Body of pancreas (tissue), 4 donors: ENCODE data around the gene IQCF2. TPM values are rescaled to one million over a fixed set of nuclear protein-coding genes. Genes with fewer than 3 reads are reported as not detected.
"Not testable (repeated sequence)": the region's sequence is repeated elsewhere in the genome, so short reads cannot be mapped to it uniquely, and the experiment has no call there.

ENCODE experiments used
- ATAC-seq: fragments of 150-250 bp; one replicate; pipeline ENCODE4 v1.9.1; 2016
- DNase-seq, 4 donors: peaks; one replicate each; pipeline ENCODE4 v3.0.0-alpha.2; 2019
- H3K27ac ChIP-seq, 4 donors: fragments of 200-600 bp; sonication (generic); 1 replicate in 3 of 4; 2 replicates in 1 of 4; pipeline versions ENCODE4 v1.5.1 to v1.6.1; 2016 to 2019; ENCODE audit warnings: mild to moderate bottlenecking in 1 of 4, mixed read lengths in 1 of 4, moderate library complexity in 1 of 4
- H3K27me3 ChIP-seq, 2 donors: fragments of 200-600 bp; sonication (generic); one replicate each; pipeline ENCODE4 v1.6.0; 2016; ENCODE audit warnings: mild to moderate bottlenecking in 1 of 2
- H3K36me3 ChIP-seq, 2 donors: fragments of 200-600 bp; sonication (generic); replicated peaks in 1 of 2; 2 replicates each; pipeline ENCODE4 v1.5.1; 2016; ENCODE audit warnings: low read depth in 2 of 2; ENCODE audit not compliant: insufficient read depth in 1 of 2
- H3K4me1 ChIP-seq: fragments of 200-600 bp; sonication (generic); one replicate; pipeline ENCODE4 v1.6.0; 2016
- H3K4me3 ChIP-seq, 2 donors: fragments of 200-600 bp; sonication (generic); 1 replicate in 1 of 2; 2 replicates in 1 of 2; pipeline ENCODE4 v1.5.1; 2016 to 2019
- H3K9me3 ChIP-seq, 3 donors: fragments of 200-600 bp; sonication (generic); 1 replicate in 2 of 3; 2 replicates in 1 of 3; pipeline ENCODE4 v1.5.1; 2016
- CTCF ChIP-seq, 7 experiments: fragments of 450-650 bp in 4 of 7; fragments of 200-600 bp in 3 of 7; sonication (generic) in 3 of 7; IDR thresholded peaks; one replicate each; pipeline ENCODE4 v1.5.1; 2016 to 2019; ENCODE audit warnings: antibody characterized with exemption in 7 of 7
- POLR2A ChIP-seq, 3 donors: fragments of 450-650 bp; IDR thresholded peaks; one replicate each; pipeline ENCODE4 v1.6.1; 2016; ENCODE audit warnings: antibody characterized with exemption in 3 of 3, mild to moderate bottlenecking in 2 of 3
- WGBS, 2 donors: methylation state at CpG; one replicate each; pipeline ENCODE4 v1.1.5; 2017; 5-methylcytosine and 5-hydroxymethylcytosine counted together
- intact Hi-C: fragments of 100-400 bp; cut with DNase I; formaldehyde crosslinking; loops from one replicate; pipeline ENCODE4 v1.15.1; 2023
- total RNA-seq, 2 donors: library from RNA; depleted of rRNA; stranded (reverse); fragments of >200 nt; gene quantifications; one replicate each; pipeline ENCODE4 v1.1.0, GENCODE V29; 2016

The IQCF2 gene
- total RNA-seq, 2 donors from 2014 or later = not detected

DNA sequence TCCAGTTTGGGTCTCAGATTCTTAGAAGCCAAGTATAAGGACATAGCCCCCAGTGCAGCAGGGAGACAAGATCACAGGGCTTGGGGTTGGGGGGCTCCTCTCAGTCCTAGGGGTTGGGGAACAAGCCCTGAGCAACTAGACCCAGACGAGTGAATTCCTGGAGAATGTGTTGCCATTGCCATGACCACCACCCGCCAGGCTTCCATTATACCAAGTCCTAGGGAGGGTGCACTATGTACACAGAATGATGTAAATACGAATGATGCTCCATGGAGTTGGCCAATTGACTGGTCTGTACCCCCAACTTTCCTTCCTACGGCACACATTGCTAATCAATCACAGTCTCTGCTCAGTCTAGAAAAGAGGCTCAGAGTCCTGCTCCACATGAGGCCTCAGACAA, 33.0 kb downstream of the IQCF2 start:
- H3K4me1 ChIP-seq = no peaks in the 10 kb centered on the region
- intact Hi-C loops = no loop called here
- H3K27me3 ChIP-seq = no peaks in the 10 kb centered on the region
- no peak overlapping the region for H3K4me3 ChIP-seq
- DNase-seq (no peak), ATAC-seq (no peak)
- TF ChIP-seq CTCF (IDR thresholded peaks at IDR 0.05) = no peak
- TF ChIP-seq POLR2A (IDR thresholded peaks at IDR 0.05) = no peak
- WGBS, 2 donors = 64 to 66% methylated on average over 4 of the region's 4 CpGs
- H3K36me3 ChIP-seq = no peaks in the 10 kb centered on the region
- H3K9me3 ChIP-seq = no peaks in the 10 kb centered on the region
- H3K27ac ChIP-seq = no peak overlapping the region

- no peak for ATAC-seq
- 83 to 98% methylated on average over 9 to 16 of the region's 16 CpGs for WGBS, 2 donors
- intact Hi-C loops = no loop called here
These were observed 33.5 kb downstream of the IQCF2 start for GRCh38 chr3:51894939-51895338.

GRCh38 chr3:51896607-51897305, 35.3 kb downstream of the IQCF2 start:
- Histone ChIP-seq H3K27ac (no peak overlapping the region), H3K27me3 (no peaks in the 10 kb centered on the region), H3K36me3 (no peaks in the 10 kb centered on the region), H3K4me3 (no peak overlapping the region), H3K4me1 (no peaks in the 10 kb centered on the region), H3K9me3 (no peaks in the 10 kb centered on the region)
- ATAC-seq (no peak), DNase-seq (no peak)
- intact Hi-C loops = no loop called here
- 84 to 86% methylated on average over 10 of the region's 10 CpGs for WGBS, 2 donors
- TF ChIP-seq POLR2A (IDR thresholded peaks at IDR 0.05) (no peak), CTCF (IDR thresholded peaks at IDR 0.05) (no peak)

More at GRCh38 chr3:51894939-51895338, 33.5 kb downstream of the IQCF2 start:
- H3K27ac ChIP-seq = no peak overlapping the region
- no peaks in the 10 kb centered on the region for H3K4me1 ChIP-seq
- TF ChIP-seq POLR2A (IDR thresholded peaks at IDR 0.05) (no peak), CTCF (IDR thresholded peaks at IDR 0.05) (no peak)
- H3K27me3 ChIP-seq = no peaks in the 10 kb centered on the region
- H3K4me3 ChIP-seq = no peak overlapping the region
- DNase-seq = no peak
- no peaks in the 10 kb centered on the region for H3K36me3 ChIP-seq
- no peaks in the 10 kb centered on the region for H3K9me3 ChIP-seq

DNA sequence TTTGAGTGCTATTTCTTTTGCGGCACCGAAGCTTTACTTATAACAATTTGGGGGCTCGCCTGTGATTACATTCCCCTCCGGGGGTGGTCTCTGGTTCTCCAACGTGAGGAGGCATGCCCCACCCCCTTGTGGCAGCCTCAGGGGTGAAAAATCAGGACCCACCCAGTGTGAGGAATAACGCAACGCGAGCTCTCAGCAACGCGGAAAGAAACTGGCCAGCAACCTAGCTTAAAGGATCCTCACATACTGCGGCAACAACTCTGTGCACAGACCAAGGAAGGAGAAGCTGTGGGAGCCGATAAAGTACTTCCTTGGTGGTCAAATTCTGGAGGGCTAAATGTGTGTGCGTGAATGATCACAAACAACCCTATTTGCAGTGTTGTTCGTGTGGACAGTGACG, 36.0 kb downstream of the IQCF2 start:
- Histone ChIP-seq H3K27ac (no peak overlapping the region), H3K4me1 (no peaks in the 10 kb centered on the region), H3K9me3 (no peaks in the 10 kb centered on the region), H3K36me3 (no peaks in the 10 kb centered on the region), H3K27me3 (no peaks in the 10 kb centered on the region), H3K4me3 (no peak overlapping the region)
- intact Hi-C loops = no loop called here
- ATAC-seq = no peak
- WGBS, 2 donors = 76 to 87% methylated on average over 15 of the region's 15 CpGs
- DNase-seq = no peak
- no peak for TF ChIP-seq CTCF (IDR thresholded peaks at IDR 0.05)
- no peak for TF ChIP-seq POLR2A (IDR thresholded peaks at IDR 0.05)

- ATAC-seq, H3K9me3 ChIP-seq, H3K27me3 ChIP-seq, H3K27ac ChIP-seq, intact Hi-C loops, H3K4me3 ChIP-seq, DNase-seq, H3K36me3 ChIP-seq, H3K4me1 ChIP-seq: not testable (repeated sequence)
- WGBS, 2 donors = 43 to 50% methylated on average over 7 of the region's 7 CpGs
These were observed 38.6 kb downstream of the IQCF2 start for GRCh38 chr3:51900043-51900442.

DNA sequence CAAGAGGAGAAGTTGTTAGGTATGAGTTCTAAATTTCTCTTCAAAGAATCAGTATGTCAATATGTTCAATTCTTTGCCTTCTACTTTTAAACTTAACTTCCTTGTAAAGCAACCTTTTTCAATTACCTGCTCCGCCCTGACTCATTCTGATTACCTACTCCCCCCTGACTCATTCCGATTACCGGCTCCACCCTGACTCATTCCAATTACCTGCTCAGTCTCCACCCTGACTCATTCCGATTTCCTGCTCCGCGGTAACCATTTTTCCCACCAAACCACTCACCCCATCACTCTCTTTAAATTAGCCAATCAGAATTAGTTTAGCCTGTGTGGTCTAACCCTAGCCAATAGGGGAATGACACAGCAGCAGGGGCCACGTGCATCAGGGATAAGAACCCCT, 40.9 kb downstream of the IQCF2 start:
- H3K4me1 ChIP-seq, H3K36me3 ChIP-seq, H3K27me3 ChIP-seq, intact Hi-C loops, ATAC-seq, H3K27ac ChIP-seq, DNase-seq, H3K9me3 ChIP-seq, H3K4me3 ChIP-seq: not testable (repeated sequence)
- 61 to 68% methylated on average over 7 of the region's 7 CpGs for WGBS, 2 donors
